AG09319 (cell line): ENCODE data around the gene KMT2D.

Source experiments
- DNase-seq: peaks from one replicate; pipeline ENCODE4 v3.0.0-alpha.2; 2010; ENCODE audit warnings: low read depth; ENCODE audit errors: extremely low read depth
- CTCF ChIP-seq: IDR thresholded peaks from 2 replicates; pipeline ENCODE4 v1.5.1; 2011; ENCODE audit warnings: low read depth, mild to moderate bottlenecking, inconsistent platforms, low read length, moderate library complexity

KMT2D gene

GRCh38 chr12:49037947-49038237 lies 22.7 kb downstream of the KMT2D start:
- TF ChIP-seq CTCF = no peak
- no peak for DNase-seq

- no peak for TF ChIP-seq CTCF
- DNase-seq = no peak
These were observed 23.3 kb downstream of the KMT2D start for GRCh38 chr12:49037111-49037946.

GRCh38 chr12:49036029-49036428 lies 24.6 kb downstream of the KMT2D start:
- no peak for DNase-seq
- no peak for TF ChIP-seq CTCF

DNA sequence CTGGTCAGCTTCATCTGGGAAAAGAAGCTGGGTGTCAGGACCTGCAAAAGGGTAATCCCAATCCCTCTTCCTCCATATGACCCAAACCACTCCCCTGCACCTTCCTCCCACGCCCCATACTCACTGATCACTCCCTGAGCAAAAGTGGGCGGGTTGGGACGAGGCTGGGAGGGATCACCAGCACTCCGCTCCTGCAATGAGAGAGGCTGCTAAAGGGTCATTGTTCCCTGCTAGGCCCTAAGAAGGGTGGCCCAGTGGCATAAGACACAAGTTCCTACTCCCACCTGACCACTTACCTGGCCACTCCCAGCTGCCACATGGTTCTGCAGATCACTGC lies 26.3 kb downstream of the KMT2D start:
- no peak for TF ChIP-seq CTCF
- DNase-seq = no peak

- no peak for TF ChIP-seq CTCF
- DNase-seq = no peak
These were observed 26.8 kb downstream of the KMT2D start for GRCh38 chr12:49033611-49034285.

GRCh38 chr12:49032679-49033447 lies 27.7 kb downstream of the KMT2D start:
- TF ChIP-seq CTCF = no peak

GRCh38 chr12:49032276-49032675 lies 28.3 kb downstream of the KMT2D start:
- no peak for TF ChIP-seq CTCF
- no peak for DNase-seq

More at GRCh38 chr12:49032679-49033447, 27.7 kb downstream of the KMT2D start:
- no peak for DNase-seq
